DMS153 treated with DMSO at 0.1 percent for 48 hours (cell line): ENCODE results near the gene MFSD6L.

Source experiments
- DNase-seq: peaks from one replicate; lab custom pipeline; 2025; ENCODE audit not compliant: unreplicated experiment; lab: John Stamatoyannopoulos, UW

MFSD6L gene

GRCh38 chr17:8793649-8794048, 5.5 kb downstream of the MFSD6L start:
- no peak for DNase-seq

DNA sequence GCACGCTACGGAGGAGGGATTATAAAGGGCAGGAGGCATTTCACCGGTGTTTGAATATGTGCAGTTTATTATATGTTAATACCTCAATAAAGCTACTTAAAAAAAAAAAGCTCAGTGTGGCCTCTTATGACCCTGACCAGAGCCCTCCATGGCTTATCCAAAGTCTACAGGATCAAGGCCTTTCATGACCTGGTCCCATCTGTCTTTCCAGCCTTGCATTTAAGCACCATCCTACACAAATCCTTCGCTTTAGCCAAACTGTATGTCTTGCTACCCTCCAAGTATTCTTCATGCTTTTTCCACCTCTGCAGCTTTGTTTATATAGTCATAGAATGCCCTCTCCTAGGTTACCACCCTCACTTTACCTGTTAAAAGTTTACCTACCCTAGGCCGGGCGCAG, 6.5 kb downstream of the MFSD6L start:
- DNase-seq: no peak

GRCh38 chr17:8791910-8792270, 7.3 kb downstream of the MFSD6L start:
- no peak for DNase-seq

DNA sequence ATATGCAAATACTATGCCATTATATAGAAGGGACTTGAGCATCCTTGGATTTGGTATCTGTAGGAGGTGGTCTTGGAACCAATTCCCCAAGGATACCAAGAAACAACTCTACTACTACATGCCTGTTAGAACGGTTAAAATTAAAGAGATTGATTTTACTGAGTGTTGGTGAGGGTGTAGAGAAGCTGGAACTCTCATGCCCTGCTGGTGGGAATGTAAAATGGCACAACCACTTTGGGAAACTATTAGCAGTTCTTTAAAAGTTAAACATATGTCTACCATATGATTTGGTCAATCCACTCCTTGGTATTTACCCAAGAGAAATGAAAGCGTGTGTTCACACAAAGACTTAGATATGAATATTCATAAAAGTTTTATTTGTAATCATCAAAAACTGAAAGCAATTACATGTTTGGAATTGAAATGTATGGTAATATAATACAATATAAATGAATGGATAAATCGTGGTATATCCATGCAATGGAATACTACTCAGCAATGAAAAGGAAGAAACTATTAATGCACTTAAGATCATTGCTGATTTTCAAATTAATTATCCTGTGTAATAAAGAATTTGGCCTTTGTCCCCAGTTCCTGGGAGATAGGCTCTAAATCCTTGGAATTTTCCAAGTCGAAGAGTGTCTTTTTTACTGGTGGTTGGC, 7.8 kb downstream of the MFSD6L start:
- DNase-seq: no peak

- DNase-seq: no peak
These were observed 9.4 kb downstream of the MFSD6L start for GRCh38 chr17:8789743-8790142.

DNA sequence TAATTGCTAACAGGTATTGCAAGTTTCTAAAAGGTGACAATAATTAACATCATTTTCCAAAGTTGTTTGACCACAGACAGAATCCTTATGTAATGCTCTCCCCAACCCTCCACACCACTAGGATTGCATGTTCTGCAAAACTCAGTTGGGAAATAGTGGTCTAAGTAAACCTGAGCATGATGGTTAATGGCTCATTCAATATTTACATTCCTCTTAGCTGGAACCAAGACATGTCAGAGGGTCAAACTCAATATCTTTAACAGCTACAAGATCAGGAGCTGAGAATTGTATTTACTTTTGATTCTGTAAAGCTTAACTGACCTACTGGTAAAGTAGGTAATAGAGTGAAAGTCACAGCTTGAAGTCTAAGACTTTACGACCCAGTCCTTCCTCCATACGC, 10.2 kb downstream of the MFSD6L start:
- no peak for DNase-seq

GRCh38 chr17:8785547-8786413, 13.4 kb downstream of the MFSD6L start:
- DNase-seq: no peak

GRCh38 chr17:8782176-8782575, 17.0 kb downstream of the MFSD6L start:
- no peak for DNase-seq

DNA sequence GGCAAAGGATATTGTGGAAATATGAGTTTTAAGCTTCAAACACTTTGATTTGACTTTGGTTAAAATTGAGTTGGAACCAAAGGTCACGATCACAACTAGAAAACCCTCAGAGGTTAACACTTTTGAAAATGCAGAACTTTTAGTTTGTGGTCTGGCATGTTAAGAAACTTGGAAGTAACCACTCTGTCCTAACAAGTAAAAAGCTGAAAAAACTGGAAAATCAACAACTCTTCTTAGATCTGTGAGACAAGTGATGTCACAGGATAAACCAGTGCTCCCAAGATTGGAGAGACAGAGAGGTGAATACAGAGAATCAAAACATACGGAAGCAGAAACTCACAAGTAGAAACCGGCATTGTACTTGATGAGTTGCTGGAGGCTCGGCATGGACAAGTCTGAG, 17.4 kb downstream of the MFSD6L start:
- no peak for DNase-seq

DNA sequence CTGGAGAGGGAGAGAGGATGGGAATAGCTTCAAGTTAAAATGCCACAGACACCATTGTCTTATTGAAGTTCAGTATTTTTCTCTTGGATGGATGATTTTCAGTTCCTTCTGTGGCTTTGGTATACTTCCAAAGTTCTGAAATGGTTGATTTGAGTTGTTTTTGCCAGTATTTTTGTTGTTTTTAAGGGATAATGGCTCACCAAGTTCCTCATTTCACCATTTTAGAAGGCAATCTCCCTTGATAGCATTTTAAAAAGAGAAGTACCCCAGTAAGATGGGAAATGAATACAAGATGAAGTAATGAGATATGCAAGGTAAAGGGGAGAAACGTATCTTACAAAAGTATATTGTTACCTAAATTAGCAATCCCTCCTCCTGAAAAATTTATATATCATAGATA, 22.3 kb downstream of the MFSD6L start:
- DNase-seq: no peak

- DNase-seq: no peak
These were observed 22.9 kb downstream of the MFSD6L start for GRCh38 chr17:8776248-8776647.

DNA sequence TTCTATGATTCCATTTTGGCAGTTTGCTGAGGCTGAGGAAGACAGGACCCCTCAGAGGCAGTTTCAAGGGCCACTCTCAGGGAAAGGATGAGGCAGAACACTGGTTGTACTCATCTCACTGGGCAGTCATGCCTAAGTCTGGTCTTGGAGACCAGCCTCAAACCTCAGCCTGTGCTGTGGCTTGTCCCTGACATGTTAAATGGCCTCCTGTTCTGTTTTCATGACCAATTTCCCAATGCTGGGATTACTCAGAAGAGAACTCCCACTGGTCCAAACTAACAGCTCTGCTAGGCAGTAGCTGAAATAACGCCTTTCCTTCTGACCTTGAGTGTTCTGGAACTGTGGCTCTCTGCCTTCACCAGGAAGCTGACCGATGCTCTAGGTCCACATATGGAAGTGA, 32.4 kb downstream of the MFSD6L start:
- no peak for DNase-seq

- no peak for DNase-seq
These were observed 37.2 kb downstream of the MFSD6L start for GRCh38 chr17:8762012-8762411.

GRCh38 chr17:8758137-8758596, 41.0 kb downstream of the MFSD6L start, which contains the start of gene SPDYE4:
SPDYE4 (minus strand) TSS chr17:8758546; CDS start chr17:8758382, 164 bp downstream.
- DNase-seq: no peak

- DNase-seq: no peak
These were observed 42.0 kb downstream of the MFSD6L start for GRCh38 chr17:8757189-8757588.

DNA sequence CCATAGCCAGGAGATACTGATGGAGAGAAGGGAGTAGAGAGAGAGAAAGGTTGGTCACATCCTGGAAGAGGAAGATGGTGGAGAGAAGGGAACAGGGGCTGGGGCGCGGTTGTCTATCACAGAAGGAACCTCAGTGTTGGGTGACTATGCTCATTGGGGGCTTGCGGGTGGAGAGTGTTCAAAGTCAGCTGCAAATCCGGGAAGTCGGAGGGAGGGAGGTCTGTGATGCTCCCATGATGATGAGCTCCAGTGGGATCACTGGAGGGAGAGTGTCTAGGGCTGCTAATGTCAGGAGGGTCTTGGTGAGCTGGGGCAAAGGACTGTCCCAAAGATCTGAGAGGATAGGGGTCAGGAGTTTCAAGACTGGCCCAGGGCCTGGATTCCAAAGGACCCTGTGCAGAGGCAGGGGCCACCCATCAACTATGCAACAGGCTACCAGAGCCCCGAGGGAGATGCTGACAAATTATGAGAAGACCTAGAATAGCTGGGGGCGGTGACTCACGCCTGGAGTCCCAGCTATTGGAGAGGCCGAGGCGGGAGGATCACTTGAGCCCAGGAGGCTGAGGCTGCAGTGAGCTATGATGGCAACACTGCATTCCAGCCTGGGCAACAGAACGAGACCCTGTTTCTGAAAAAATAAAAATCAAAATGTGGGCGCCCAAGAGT, 43.4 kb downstream of the MFSD6L start:
- no peak for DNase-seq

DNA sequence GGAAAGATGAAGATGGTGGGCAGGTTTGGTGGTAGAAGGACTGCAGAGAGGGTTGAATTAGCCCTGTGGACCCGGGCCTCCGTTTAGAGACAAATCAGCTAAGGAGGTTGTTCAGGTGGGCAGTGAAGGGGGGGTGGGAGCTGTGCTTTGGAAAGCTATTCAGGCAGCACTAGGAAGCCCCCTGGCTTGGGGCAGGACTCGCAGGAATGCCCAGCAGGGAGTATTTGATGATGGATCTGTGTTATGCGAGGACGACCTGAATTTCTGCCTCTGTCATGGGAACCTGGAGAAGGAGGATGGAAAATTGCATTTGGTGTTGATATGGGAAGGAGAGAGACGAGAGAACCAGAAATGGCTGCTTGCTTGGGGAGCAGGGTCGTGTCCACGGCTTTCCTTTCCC, 44.3 kb downstream of the MFSD6L start:
- DNase-seq: no peak

DNA sequence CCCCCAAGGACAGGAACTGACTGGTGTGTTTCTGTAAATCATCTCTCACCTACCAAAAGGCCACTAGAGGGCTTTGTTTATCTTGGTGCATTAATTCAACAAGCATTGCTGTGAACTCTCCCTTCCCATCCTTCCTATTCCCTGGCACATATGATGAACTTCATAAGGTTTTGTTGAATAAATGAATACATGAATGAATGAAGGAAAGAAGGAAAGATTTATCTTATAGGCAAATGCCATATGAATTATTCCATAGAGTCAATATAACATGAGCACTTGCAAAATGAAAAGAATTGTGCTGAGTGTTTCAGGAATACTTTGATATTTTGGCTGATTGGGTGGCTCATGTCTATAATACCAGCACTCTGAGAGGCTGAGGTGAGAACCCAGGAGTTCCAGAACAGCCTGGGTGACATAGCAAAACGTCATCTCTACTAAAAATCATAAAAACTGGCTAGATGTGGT, 45.2 kb downstream of the MFSD6L start:
- DNase-seq: no peak

DNA sequence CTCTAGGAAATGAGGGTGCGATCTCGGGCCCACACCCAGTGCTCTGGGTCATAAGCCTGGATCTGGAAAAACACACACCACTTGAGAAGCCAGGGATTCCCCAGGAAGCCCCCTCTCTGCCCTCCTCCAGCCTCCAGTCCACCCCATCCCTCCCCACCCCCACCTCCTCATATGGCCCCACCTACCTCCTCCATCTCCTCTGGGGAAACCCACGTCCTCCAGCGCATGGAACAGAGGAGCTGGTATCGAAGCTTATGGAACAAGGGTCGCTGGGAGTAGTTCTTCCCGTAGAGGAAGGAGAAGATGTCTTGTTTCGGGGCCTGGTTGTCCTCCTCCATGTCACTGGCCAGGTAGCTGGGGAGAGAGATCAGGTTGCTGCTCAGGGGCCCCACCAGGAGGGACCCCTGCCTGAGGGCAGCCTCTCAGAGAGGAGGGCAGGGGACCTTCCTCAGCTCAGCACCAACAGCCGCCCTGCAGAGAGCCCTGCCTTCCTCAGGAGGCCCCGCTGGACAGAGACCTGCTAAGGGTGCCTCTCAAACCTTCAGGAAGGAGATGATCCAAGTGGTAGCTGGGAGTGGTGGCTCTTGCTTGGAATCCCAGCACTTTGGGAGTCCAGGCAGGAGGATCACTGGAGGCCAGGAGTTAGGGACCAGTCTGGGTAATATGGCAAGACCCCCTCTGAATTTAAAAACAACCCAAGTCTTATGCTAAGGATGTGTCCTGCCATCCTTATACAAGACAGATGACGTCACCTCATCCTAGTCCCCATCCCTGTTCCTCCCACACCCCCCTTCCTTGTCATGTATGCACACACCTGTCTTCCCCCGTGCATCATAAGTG, 45.8 kb downstream of the MFSD6L start:
- no peak for DNase-seq

DNA sequence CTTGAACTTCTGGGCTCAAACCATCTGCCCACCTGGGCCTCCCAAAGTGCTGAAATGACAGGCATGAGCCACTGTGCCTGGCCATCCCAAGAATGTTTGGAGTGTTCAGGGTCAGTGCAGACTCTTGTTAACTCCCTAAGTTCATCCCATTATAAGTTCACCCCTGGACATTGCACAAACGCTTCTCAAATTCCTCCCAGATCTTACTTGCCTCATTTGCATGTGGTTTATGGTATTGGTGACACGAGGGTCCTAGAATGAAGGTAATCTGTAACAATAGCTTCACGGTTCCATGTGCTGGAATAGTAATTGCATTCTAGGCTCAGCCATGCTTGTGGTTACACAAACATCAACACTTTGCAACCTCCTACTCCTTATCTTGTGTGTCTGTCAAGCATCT, 49.5 kb downstream of the MFSD6L start:
- no peak for DNase-seq

DNA sequence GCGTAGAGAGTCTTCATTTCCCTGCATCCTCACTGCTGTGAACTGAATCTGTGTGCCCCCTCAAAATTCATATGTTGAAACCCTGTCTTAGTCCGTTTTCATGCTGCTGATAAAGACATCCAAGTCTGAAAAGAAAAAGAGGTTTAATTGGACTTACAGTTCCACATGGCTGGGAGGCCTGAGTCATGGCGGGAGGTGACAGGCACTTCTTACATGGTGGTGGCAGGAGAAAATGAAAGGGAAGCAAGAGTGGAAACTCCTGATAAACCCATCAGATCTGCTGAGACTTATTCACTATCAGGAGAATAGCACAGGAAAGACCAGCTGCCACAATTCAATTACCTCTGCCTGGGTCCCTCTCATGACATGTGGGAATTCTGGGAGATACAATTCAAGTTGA, 51.4 kb downstream of the MFSD6L start:
- DNase-seq: no peak
